Endothelial cell (in vitro differentiated cells): ENCODE data around the gene LYPD6B. TPM values are rescaled to one million over a fixed set of nuclear protein-coding genes. Genes with fewer than 3 reads are reported as not detected.

Experiments
- DNase-seq: peaks from one replicate; pipeline ENCODE4 v3.0.0; 2021; ENCODE audit warnings: low spot score
- H3K27ac Mint-ChIP-seq: one replicate; pipeline ENCODE4 v1.8.0; 2021; ENCODE audit warnings: mixed read lengths, inconsistent platforms; ENCODE audit not compliant: unreplicated experiment
- H3K27me3 Mint-ChIP-seq: one replicate; pipeline ENCODE4 v1.8.0; 2021; ENCODE audit warnings: mild to moderate bottlenecking, moderate library complexity, mixed read lengths, inconsistent platforms; ENCODE audit not compliant: unreplicated experiment
- H3K36me3 Mint-ChIP-seq: one replicate; pipeline ENCODE4 v1.8.0; 2021; ENCODE audit warnings: mild to moderate bottlenecking, low read depth, mixed read lengths, inconsistent platforms; ENCODE audit not compliant: unreplicated experiment
- H3K4me1 Mint-ChIP-seq: one replicate; pipeline ENCODE4 v1.8.0; 2021; ENCODE audit warnings: mild to moderate bottlenecking, mixed read lengths, inconsistent platforms; ENCODE audit not compliant: unreplicated experiment
- H3K4me3 Mint-ChIP-seq: one replicate; pipeline ENCODE4 v1.8.0; 2021; ENCODE audit warnings: mild to moderate bottlenecking, mixed read lengths, inconsistent platforms; ENCODE audit not compliant: unreplicated experiment
- H3K9me3 Mint-ChIP-seq: one replicate; pipeline ENCODE4 v1.8.0; 2021; ENCODE audit warnings: mixed read lengths, inconsistent platforms; ENCODE audit not compliant: unreplicated experiment
- total RNA-seq: library from RNA; stranded (reverse); fragmentation: NEBNext Ultra II Directional; extraction: Animal tissue kit (Norgen Biotek cat#: 25700); gene quantifications from one replicate; pipeline ENCODE4 v1.2.1, GENCODE V29; 2021; ENCODE audit not compliant: unreplicated experiment
- TF ChIP-seq, protein P1 (sequence below): fragments of 200-600 bp; sonication (generic); IDR thresholded peaks from one replicate; pipeline ENCODE4 v1.5.0; 2021; ENCODE audit warnings: antibody characterized with exemption; ENCODE audit not compliant: unreplicated experiment

Gene LYPD6B
- total RNA-seq, 1 donor from 2014 or later: 4.8 TPM

DNA sequence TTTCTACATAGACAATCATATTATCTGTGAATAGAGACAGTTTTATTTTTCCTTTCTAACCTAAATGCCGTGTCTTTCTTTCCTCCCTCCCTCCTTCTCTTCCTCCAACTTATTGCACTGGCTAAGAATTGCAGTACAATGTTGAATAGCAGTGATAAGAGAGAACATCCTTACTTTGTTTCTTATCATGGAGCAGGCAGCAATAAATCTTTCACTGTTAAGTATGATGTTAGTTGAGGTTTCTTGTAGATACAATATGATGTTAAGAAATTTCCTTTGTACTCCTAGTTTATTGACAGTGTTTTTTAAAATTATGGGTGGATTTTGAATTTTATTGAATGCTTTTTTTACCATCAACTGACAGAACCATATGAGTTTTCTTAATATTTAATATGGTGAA, 6.0 kb downstream of the LYPD6B start:
- H3K36me3 Mint-ChIP-seq: no peaks in the 10 kb centered on the region
- TF ChIP-seq, protein P1, sequence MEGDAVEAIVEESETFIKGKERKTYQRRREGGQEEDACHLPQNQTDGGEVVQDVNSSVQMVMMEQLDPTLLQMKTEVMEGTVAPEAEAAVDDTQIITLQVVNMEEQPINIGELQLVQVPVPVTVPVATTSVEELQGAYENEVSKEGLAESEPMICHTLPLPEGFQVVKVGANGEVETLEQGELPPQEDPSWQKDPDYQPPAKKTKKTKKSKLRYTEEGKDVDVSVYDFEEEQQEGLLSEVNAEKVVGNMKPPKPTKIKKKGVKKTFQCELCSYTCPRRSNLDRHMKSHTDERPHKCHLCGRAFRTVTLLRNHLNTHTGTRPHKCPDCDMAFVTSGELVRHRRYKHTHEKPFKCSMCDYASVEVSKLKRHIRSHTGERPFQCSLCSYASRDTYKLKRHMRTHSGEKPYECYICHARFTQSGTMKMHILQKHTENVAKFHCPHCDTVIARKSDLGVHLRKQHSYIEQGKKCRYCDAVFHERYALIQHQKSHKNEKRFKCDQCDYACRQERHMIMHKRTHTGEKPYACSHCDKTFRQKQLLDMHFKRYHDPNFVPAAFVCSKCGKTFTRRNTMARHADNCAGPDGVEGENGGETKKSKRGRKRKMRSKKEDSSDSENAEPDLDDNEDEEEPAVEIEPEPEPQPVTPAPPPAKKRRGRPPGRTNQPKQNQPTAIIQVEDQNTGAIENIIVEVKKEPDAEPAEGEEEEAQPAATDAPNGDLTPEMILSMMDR: no peak
- no peak for DNase-seq
- H3K4me3 Mint-ChIP-seq: no peak overlapping the region
- H3K4me1 Mint-ChIP-seq: peaks cover 3% of the 10 kb centered on the region
- H3K9me3 Mint-ChIP-seq: no peaks in the 10 kb centered on the region
- no peak overlapping the region for H3K27ac Mint-ChIP-seq
- peaks cover 5% of the 10 kb centered on the region for H3K27me3 Mint-ChIP-seq

DNA sequence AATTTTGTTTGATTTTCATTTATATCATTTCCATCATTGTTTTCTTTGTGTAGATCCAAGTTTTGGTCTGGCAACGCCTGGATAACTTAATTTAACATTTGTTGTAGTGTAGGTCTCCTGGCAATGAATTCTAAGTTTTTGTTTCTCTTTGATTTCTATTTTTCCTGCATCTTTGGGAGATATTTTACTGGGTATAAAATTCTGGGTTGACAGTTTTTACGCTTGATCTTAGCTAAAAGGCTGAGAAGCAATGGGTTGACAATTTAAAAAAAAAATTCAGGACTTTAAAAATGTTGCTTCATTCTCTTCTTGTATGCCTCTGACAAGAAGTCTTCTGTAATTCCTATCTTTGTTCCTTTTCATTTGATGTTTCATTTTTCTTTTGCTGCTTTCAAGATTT, 8.6 kb downstream of the LYPD6B start:
- Mint-ChIP-seq H3K4me1 (peaks cover 3% of the 10 kb centered on the region), H3K27ac (no peak overlapping the region), H3K27me3 (no peaks in the 10 kb centered on the region), H3K36me3 (no peaks in the 10 kb centered on the region), H3K9me3 (no peaks in the 10 kb centered on the region), H3K4me3 (no peak overlapping the region)
- DNase-seq: no peak
- TF ChIP-seq, protein P1: no peak

DNA sequence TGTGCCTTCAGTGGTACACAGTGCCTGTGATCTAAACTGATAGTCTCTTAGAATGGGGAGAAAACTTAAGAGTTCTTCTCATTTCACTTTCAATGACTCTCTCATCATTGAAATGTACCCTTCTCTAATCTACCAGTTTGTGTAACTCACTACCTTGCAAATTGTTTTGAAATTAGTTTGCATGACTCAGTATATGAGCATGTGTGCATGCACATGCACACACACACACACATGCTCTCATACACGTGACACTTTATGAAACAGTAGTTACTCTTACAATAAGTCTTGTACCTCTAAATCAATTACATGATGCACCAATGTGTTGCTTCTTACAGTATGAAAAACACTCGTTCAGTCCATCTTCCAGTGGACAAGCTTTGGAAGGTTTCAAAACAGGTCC, 10.6 kb downstream of the LYPD6B start:
- TF ChIP-seq, protein P1: no peak
- Mint-ChIP-seq H3K36me3 (no peaks in the 10 kb centered on the region), H3K9me3 (no peaks in the 10 kb centered on the region), H3K4me1 (peaks cover 3% of the 10 kb centered on the region), H3K4me3 (no peak overlapping the region), H3K27me3 (no peaks in the 10 kb centered on the region), H3K27ac (no peak overlapping the region)
- DNase-seq: no peak

DNA sequence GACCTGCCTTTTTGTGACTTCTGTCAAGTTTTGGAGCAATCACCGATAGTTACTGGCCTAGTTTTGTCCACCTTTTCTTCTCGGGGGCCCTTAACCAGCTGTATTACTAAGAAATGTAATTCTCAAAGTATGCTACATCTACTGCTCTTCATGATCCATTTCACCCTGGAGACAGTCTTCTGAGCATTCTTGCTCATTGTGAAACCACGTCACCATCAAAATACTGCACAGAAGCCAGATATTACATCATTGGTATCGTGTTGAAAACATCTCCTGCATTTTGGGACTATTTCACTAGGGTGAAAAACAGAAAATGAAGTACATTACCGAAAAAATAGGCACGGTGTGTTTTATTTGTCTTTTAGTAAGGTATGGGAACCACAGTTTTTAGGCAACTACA, 11.7 kb downstream of the LYPD6B start:
- Mint-ChIP-seq H3K9me3 (no peaks in the 10 kb centered on the region), H3K27me3 (no peaks in the 10 kb centered on the region), H3K4me1 (no peaks in the 10 kb centered on the region), H3K4me3 (no peak overlapping the region), H3K27ac (no peak overlapping the region), H3K36me3 (no peaks in the 10 kb centered on the region)
- no peak for DNase-seq
- TF ChIP-seq, protein P1: no peak

DNA sequence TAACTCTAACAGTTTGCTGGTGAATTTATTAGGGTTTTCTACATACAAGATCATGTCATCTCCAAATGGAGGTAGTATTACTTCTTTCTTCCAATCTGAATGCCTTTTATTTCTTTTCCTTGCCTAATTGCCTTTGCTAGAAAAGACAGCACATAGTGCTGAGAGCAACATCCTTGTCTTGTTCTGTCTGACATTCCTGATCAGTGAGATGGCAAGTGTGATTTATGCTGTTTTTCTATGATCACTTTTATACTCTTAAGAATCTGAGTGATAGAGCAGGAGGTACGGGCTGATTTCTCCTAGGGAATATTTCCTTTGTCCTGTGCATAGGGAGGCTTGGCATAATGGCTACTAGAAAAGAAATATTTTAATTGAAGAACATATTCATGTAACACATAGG, 17.3 kb downstream of the LYPD6B start:
- TF ChIP-seq, protein P1: no peak
- no peaks in the 10 kb centered on the region for H3K4me1 Mint-ChIP-seq
- H3K27ac Mint-ChIP-seq: no peak overlapping the region
- peaks cover 7% of the 10 kb centered on the region for H3K27me3 Mint-ChIP-seq
- DNase-seq: no peak
- no peaks in the 10 kb centered on the region for H3K9me3 Mint-ChIP-seq
- no peaks in the 10 kb centered on the region for H3K36me3 Mint-ChIP-seq
- H3K4me3 Mint-ChIP-seq: no peak overlapping the region
